HL-60 (cell line): ENCODE measurements around the gene MAP3K5.

Experiments
- POLR2AphosphoS5 ChIP-seq: IDR thresholded peaks from 2 replicates; pipeline ENCODE4 v1.6.1; 2012; ENCODE audit warnings: low read depth
- TF ChIP-seq, protein P1 (sequence below): IDR thresholded peaks from one replicate; pipeline ENCODE4 v1.5.1; 2011; ENCODE audit warnings: low read length, control low read depth, inconsistent platforms; ENCODE audit not compliant: insufficient read depth
- TF ChIP-seq, protein P2 (sequence below): IDR thresholded peaks from 2 replicates; pipeline ENCODE4 v1.6.1; 2012; ENCODE audit warnings: low read depth; ENCODE audit not compliant: insufficient replicate concordance

DNA sequence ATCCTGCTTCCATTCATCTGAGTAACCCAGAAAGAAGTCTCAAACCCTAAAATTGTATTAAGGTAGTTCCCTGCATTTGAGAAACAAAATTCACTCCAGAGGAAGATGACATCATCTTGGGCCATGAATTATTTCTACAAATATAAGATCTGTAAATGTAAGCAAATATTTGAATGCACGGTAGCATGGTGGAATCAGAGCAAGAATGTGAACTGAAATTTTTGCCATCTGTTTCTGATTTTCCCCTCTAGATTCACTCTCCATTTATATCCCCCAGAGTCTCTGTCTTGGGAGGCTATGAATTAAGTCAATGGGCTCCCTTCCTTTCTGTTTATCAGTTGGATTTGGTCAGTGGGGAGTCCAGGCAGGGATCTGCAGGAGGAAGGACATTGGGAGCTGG, 5.8 kb upstream of the MAP3K5 start:
- TF ChIP-seq, protein P1, sequence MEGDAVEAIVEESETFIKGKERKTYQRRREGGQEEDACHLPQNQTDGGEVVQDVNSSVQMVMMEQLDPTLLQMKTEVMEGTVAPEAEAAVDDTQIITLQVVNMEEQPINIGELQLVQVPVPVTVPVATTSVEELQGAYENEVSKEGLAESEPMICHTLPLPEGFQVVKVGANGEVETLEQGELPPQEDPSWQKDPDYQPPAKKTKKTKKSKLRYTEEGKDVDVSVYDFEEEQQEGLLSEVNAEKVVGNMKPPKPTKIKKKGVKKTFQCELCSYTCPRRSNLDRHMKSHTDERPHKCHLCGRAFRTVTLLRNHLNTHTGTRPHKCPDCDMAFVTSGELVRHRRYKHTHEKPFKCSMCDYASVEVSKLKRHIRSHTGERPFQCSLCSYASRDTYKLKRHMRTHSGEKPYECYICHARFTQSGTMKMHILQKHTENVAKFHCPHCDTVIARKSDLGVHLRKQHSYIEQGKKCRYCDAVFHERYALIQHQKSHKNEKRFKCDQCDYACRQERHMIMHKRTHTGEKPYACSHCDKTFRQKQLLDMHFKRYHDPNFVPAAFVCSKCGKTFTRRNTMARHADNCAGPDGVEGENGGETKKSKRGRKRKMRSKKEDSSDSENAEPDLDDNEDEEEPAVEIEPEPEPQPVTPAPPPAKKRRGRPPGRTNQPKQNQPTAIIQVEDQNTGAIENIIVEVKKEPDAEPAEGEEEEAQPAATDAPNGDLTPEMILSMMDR, result no peak
- TF ChIP-seq, protein P2, sequence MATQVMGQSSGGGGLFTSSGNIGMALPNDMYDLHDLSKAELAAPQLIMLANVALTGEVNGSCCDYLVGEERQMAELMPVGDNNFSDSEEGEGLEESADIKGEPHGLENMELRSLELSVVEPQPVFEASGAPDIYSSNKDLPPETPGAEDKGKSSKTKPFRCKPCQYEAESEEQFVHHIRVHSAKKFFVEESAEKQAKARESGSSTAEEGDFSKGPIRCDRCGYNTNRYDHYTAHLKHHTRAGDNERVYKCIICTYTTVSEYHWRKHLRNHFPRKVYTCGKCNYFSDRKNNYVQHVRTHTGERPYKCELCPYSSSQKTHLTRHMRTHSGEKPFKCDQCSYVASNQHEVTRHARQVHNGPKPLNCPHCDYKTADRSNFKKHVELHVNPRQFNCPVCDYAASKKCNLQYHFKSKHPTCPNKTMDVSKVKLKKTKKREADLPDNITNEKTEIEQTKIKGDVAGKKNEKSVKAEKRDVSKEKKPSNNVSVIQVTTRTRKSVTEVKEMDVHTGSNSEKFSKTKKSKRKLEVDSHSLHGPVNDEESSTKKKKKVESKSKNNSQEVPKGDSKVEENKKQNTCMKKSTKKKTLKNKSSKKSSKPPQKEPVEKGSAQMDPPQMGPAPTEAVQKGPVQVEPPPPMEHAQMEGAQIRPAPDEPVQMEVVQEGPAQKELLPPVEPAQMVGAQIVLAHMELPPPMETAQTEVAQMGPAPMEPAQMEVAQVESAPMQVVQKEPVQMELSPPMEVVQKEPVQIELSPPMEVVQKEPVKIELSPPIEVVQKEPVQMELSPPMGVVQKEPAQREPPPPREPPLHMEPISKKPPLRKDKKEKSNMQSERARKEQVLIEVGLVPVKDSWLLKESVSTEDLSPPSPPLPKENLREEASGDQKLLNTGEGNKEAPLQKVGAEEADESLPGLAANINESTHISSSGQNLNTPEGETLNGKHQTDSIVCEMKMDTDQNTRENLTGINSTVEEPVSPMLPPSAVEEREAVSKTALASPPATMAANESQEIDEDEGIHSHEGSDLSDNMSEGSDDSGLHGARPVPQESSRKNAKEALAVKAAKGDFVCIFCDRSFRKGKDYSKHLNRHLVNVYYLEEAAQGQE, result no peak
- no peak for TF ChIP-seq POLR2AphosphoS5
